ENCODE data around the gene MYO3B.

- TF ChIP-seq CTCF (IDR thresholded peaks at IDR 0.05; ENCODE audit: borderline replicate concordance, extremely low read depth, low read length, poor library complexity, severe bottlenecking) (no peak), EZH2 (IDR thresholded peaks at IDR 0.05; ENCODE audit: borderline replicate concordance, low read depth, low read length, severe bottlenecking) (no peak)
These were observed 230.7 kb downstream of the MYO3B start for GRCh38 chr2:170408461-170409163.

Data from DND-41 (cell line).